ENCODE measurements around the gene PDGFRA. TPM values are rescaled to one million over a fixed set of nuclear protein-coding genes. Genes with fewer than 3 reads are reported as not detected.
"Not testable (repeated sequence)": the region's sequence is repeated elsewhere in the genome, so short reads cannot be mapped to it uniquely, and the experiment has no call there.

The PDGFRA gene
- total RNA-seq, 1 donor from 2014 or later = 0.47 TPM

DNA sequence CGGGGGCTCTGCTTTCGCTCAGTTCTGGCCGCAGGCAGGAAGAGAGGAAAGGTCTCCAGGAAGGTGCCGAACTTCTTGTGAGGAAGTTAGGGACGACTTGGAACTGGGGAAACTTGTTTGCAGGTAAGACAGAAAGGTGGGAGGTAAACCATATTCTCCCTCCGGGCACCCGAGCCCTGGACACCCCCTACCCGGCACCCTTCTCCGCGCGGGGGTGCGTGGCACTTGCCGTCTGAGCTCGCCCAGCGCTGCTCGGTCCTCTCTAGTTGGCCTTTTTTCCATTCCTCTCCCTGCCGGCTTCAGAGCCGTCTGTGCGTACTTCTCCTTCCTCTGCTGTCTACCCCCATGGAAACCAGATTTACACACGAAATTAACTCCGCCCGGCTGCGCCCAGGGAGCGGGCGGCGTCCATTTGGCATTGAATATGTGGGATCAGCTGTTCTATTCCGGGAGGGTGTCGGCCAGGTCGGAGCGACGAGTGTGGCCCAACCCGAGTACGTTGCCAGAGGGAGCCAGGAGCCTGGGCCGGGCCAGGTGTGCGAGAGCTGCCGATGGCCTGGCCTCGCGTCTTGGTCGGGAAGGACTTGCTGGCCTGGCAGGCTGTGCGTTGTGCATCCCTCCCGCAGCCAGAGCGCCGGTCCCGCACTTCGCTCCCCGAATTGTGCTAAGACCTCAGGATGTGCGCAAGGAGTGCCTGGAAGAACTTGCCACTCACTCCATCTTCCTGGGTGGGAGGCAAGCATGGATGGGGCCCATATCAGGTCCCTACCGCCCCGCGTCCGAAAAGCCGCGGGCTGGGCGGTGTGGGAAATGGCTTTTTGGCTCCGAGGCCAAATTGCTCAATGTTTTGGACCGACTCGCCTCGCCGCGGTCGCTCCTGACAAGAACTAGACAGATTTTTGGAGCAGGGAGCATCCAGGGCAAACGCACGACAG, 1.7 kb downstream of the PDGFRA start:
- no peak overlapping the region for H3K4me3 Mint-ChIP-seq
- no peak for DNase-seq (ENCODE audit: low spot score)

DNA sequence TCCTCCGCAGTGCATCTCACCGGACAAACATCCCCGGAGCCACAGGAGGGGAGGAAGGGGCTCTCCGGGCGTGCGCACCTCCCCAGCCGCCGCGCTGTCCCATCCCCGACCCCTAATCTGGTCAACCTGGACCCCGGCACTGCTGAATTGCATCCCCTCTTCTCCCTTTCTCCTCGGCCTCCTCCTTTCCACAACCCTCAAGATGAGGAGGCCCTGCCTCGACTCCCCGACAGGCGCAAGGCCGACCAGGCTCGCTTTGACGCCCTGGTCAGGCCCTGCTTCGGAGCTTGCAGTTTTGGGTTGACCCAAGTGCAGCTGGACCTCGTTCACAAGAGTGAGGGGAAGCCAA, 2.3 kb downstream of the PDGFRA start:
- Mint-ChIP-seq H3K27ac (peak overlapping the region; percentile 29), H3K9me3 (no peaks in the 10 kb centered on the region), H3K36me3 (ENCODE audit: low read depth) (peaks cover 2% of the 10 kb centered on the region), H3K4me1 (ENCODE audit: low read depth) (peaks cover 12% of the 10 kb centered on the region), H3K27me3 (ENCODE audit: insufficient read depth) (peaks cover 69% of the 10 kb centered on the region), H3K4me3 (no peak overlapping the region)
- intact Hi-C loops (cut with micrococcal nuclease) = loop anchor here (5.0 to 10.0 kb wide), 4 partner anchors 527 to 1687 kb away; no protein-coding TSS in a partner anchor
- DNase-seq (ENCODE audit: low spot score) = no peak

More for the DNA sequence above, 1.7 kb downstream of the PDGFRA start:
- H3K27me3 Mint-ChIP-seq (ENCODE audit: insufficient read depth) = peaks cover 74% of the 10 kb centered on the region
- intact Hi-C loops (cut with micrococcal nuclease) = loop anchor here (5.0 to 10.0 kb wide), 4 partner anchors 526 to 1686 kb away; no protein-coding TSS in a partner anchor
- peaks cover 2% of the 10 kb centered on the region for H3K36me3 Mint-ChIP-seq (ENCODE audit: low read depth)
- peaks cover 12% of the 10 kb centered on the region for H3K4me1 Mint-ChIP-seq (ENCODE audit: low read depth)
- peak overlapping the region; percentile 48 for H3K27ac Mint-ChIP-seq
- H3K9me3 Mint-ChIP-seq = no peaks in the 10 kb centered on the region

DNA sequence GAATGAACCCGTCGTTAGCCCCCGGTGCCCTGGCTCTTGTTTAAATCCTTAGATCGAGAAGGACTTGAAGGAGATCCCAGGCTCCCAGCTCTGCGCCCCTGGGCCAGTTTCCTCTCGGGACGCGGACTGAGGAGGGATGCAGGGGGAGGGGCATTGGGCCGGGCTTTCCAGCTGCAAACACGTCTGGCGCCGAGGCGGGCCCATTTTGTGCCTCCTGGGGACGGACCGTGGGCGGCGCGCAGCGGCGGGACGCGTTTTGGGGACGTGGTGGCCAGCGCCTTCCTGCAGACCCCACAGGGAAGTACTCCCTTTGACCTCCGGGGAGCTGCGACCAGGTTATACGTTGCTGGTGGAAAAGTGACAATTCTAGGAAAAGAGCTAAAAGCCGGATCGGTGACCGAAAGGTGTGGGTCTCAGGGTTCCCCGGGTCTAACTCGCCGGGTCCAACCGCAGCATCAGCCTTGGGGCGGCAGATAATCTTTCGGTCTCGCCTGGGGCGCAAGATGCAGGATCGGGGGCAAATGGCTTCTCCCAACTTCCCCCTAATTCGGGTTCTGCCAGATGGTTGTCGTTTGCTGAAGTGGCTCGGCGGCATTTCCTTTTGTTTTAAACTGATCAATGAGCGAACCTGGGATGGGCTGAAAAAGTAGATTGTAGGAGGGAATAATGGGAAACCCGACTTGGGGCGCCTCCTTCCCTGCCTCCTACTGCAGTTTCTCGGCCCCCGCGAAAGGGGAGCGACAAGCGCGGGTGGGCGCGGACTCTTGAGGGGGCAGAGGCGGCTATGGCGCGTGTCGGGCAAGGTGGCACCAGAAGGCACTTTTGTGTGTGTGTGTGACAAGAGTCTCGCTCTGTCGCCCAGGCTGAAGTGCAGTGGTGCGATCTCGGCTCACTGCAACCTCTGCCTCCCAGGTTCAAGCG, 2.9 kb downstream of the PDGFRA start:
- intact Hi-C loops (cut with micrococcal nuclease) = loop anchor here (2.0 to 10.0 kb wide), 6 partner anchors 13 to 1687 kb away; no protein-coding TSS in a partner anchor
- Mint-ChIP-seq H3K27me3 (ENCODE audit: insufficient read depth) (peaks cover 64% of the 10 kb centered on the region), H3K9me3 (no peaks in the 10 kb centered on the region), H3K27ac (peak overlapping the region; percentile 52), H3K4me1 (ENCODE audit: low read depth) (peaks cover 12% of the 10 kb centered on the region), H3K4me3 (peak overlapping the region; percentile 15), H3K36me3 (ENCODE audit: low read depth) (peaks cover under 1% of the 10 kb centered on the region)
- no peak for DNase-seq (ENCODE audit: low spot score)

- Mint-ChIP-seq H3K27me3 (ENCODE audit: insufficient read depth) (peaks cover 53% of the 10 kb centered on the region), H3K9me3 (no peaks in the 10 kb centered on the region), H3K4me1 (ENCODE audit: low read depth) (peaks cover 12% of the 10 kb centered on the region), H3K4me3 (peak overlapping the region; percentile 57), H3K27ac (no peak overlapping the region), H3K36me3 (ENCODE audit: low read depth) (no peaks in the 10 kb centered on the region)
- DNase-seq (ENCODE audit: low spot score) = peak; percentile 64
- intact Hi-C loops (cut with micrococcal nuclease) = loop anchor here (1.0 to 10.0 kb wide), 8 partner anchors 14 to 1688 kb away; no protein-coding TSS in a partner anchor
Observed at GRCh38 chr4:54233277-54233696, 4.2 kb downstream of the PDGFRA start.

- Mint-ChIP-seq H3K27me3 (ENCODE audit: insufficient read depth) (peaks cover 47% of the 10 kb centered on the region), H3K9me3 (no peaks in the 10 kb centered on the region), H3K36me3 (ENCODE audit: low read depth) (no peaks in the 10 kb centered on the region), H3K4me3 (peak overlapping the region; percentile 57), H3K27ac (peak overlapping the region; percentile 6), H3K4me1 (ENCODE audit: low read depth) (peaks cover 11% of the 10 kb centered on the region)
- intact Hi-C loops (cut with micrococcal nuclease) = loop anchor here (1.0 to 10.0 kb wide), 12 partner anchors 15 to 1858 kb away; no protein-coding TSS in a partner anchor
- peak; percentile 50 for DNase-seq (ENCODE audit: low spot score)
Observed at GRCh38 chr4:54233697-54234496, 4.8 kb downstream of the PDGFRA start.

GRCh38 chr4:54234497-54235205, 5.6 kb downstream of the PDGFRA start:
- H3K36me3 Mint-ChIP-seq (ENCODE audit: low read depth) = no peaks in the 10 kb centered on the region
- H3K9me3 Mint-ChIP-seq = no peaks in the 10 kb centered on the region
- intact Hi-C loops (cut with micrococcal nuclease) = loop anchor here (1.0 to 10.0 kb wide), 8 partner anchors 304 to 1858 kb away; no protein-coding TSS in a partner anchor
- H3K27ac Mint-ChIP-seq = no peak overlapping the region
- peaks cover 6% of the 10 kb centered on the region for H3K4me1 Mint-ChIP-seq (ENCODE audit: low read depth)
- H3K27me3 Mint-ChIP-seq (ENCODE audit: insufficient read depth) = peaks cover 39% of the 10 kb centered on the region
- no peak for DNase-seq (ENCODE audit: low spot score)
- peak overlapping the region; percentile 34 for H3K4me3 Mint-ChIP-seq

GRCh38 chr4:54236316-54236715, 7.2 kb downstream of the PDGFRA start:
- not testable (repeated sequence) for H3K27ac Mint-ChIP-seq; H3K4me1 Mint-ChIP-seq (ENCODE audit: low read depth); H3K4me3 Mint-ChIP-seq; H3K36me3 Mint-ChIP-seq (ENCODE audit: low read depth); DNase-seq (ENCODE audit: low spot score)
- peaks cover 13% of the 10 kb centered on the region for H3K9me3 Mint-ChIP-seq
- H3K27me3 Mint-ChIP-seq (ENCODE audit: insufficient read depth) = peaks cover 26% of the 10 kb centered on the region
- intact Hi-C loops (cut with micrococcal nuclease) = loop anchor here (10.0 kb wide), 2 partner anchors 532 to 1692 kb away; no protein-coding TSS in a partner anchor

- Mint-ChIP-seq H3K36me3 (ENCODE audit: low read depth) (no peaks in the 10 kb centered on the region), H3K9me3 (peaks cover 13% of the 10 kb centered on the region), H3K27ac (no peak overlapping the region), H3K27me3 (ENCODE audit: insufficient read depth) (peaks cover 19% of the 10 kb centered on the region), H3K4me3 (no peak overlapping the region), H3K4me1 (ENCODE audit: low read depth) (peaks cover 6% of the 10 kb centered on the region)
- DNase-seq (ENCODE audit: low spot score) = no peak
- intact Hi-C loops (cut with micrococcal nuclease) = loop anchor here (10.0 kb wide), 2 partner anchors 533 to 1693 kb away; no protein-coding TSS in a partner anchor
Observed at GRCh38 chr4:54237770-54238169, 8.7 kb downstream of the PDGFRA start.

GRCh38 chr4:54238389-54238788, 9.3 kb downstream of the PDGFRA start:
- H3K9me3 Mint-ChIP-seq = peaks cover 18% of the 10 kb centered on the region
- DNase-seq (ENCODE audit: low spot score) = no peak
- H3K4me1 Mint-ChIP-seq (ENCODE audit: low read depth) = peaks cover 6% of the 10 kb centered on the region
- intact Hi-C loops (cut with micrococcal nuclease) = loop anchor here (10.0 kb wide), 2 partner anchors 534 to 1694 kb away; no protein-coding TSS in a partner anchor
- H3K36me3 Mint-ChIP-seq (ENCODE audit: low read depth) = no peaks in the 10 kb centered on the region
- no peak overlapping the region for H3K4me3 Mint-ChIP-seq
- H3K27me3 Mint-ChIP-seq (ENCODE audit: insufficient read depth) = peaks cover 14% of the 10 kb centered on the region
- no peak overlapping the region for H3K27ac Mint-ChIP-seq

DNA sequence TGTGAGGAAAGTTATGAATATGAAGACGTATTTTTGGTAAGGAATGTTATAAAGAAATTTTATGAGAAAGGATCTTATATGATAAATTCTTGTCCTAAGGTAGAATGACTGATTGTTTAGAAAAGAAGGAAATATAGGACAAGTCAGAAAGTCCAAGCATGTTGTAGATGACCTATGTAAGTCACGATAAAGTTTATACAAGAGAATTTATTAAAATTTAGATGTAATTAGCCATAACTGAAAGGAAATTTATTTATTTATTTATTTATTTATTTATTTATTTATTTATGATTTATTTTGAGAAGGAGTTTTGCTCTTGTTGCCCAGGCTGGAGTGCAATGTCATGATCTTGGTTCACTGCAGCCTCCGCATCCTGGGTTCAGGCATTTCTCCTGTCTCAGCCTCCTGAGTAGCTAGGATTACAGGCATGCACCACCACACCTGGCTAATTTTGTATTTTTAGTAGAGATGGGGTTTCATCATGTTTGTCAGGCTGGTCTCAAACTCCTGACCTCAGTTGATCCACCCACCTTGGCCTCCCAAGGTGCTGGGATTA, 12.3 kb downstream of the PDGFRA start:
- intact Hi-C loops (cut with micrococcal nuclease); H3K4me3 Mint-ChIP-seq; H3K4me1 Mint-ChIP-seq (ENCODE audit: low read depth); H3K36me3 Mint-ChIP-seq (ENCODE audit: low read depth); H3K27me3 Mint-ChIP-seq (ENCODE audit: insufficient read depth); H3K27ac Mint-ChIP-seq; DNase-seq (ENCODE audit: low spot score): not testable (repeated sequence)
- peaks cover 20% of the 10 kb centered on the region for H3K9me3 Mint-ChIP-seq

DNA sequence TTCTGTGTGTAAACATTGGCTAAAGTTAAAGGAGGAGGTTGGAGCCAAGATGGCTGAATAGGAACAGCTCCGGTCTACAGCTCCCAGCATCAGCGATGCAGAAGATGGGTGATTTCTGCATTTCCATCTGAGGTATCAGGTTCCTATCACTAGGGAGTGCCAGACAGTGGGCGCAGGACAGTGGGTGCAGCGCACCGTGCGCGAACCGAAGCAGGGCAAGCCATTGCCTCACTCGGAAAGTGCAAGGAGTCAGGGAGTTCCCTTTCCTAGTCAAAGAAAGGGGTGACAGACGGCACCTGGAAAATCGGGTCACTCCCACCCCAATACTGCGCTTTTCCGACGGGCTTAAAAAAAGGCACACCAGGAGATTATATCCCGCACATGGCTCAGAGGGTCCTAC, 14.4 kb downstream of the PDGFRA start:
- DNase-seq (ENCODE audit: low spot score); H3K4me1 Mint-ChIP-seq (ENCODE audit: low read depth); H3K27me3 Mint-ChIP-seq (ENCODE audit: insufficient read depth); H3K4me3 Mint-ChIP-seq; H3K36me3 Mint-ChIP-seq (ENCODE audit: low read depth); intact Hi-C loops (cut with micrococcal nuclease); H3K27ac Mint-ChIP-seq: not testable (repeated sequence)
- peaks cover 20% of the 10 kb centered on the region for H3K9me3 Mint-ChIP-seq
